HG03520 (cell line): Measurements from ENCODE around the gene ZSCAN10.

Source experiments
- ATAC-seq: cut with Tn5 transposase; IDR thresholded peaks from one replicate; pipeline ENCODE4 v1.9.1; 2021; ENCODE audit warnings: mild to moderate bottlenecking, moderate library complexity; ENCODE audit not compliant: unreplicated experiment

The ZSCAN10 gene

DNA sequence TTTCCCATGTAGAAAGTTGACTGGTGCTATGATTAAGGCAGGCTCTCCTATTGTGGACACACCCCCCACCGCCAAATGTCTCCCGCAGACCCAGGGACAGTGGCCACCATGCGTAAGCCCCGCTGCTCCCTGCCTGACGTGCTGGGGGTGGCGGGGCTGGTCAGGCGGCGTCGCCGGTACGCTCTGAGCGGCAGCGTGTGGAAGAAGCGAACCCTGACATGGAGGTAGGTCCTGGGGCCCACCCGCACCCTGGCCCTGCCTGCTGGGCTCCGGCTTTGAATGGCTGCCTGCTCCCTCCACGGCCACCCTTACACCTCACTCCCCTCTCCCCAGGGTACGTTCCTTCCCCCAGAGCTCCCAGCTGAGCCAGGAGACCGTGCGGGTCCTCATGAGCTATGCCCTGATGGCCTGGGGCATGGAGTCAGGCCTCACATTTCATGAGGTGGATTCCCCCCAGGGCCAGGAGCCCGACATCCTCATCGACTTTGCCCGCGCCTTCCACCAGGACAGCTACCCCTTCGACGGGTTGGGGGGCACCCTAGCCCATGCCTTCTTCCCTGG, 49.1 kb downstream of the ZSCAN10 start:
- no peak for ATAC-seq

DNA sequence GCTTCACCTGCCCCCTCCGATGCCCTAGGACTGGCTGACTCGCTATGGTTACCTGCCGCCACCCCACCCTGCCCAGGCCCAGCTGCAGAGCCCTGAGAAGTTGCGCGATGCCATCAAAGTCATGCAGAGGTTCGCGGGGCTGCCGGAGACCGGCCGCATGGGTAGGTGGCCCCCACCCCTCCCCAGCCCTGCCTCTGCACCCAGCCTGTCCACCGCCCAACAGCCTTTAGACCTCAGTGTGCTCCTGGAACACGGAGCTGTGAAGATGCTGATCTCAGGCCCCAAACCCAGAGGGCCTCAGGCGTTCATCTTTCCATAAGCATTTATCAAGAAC, 51.7 kb downstream of the ZSCAN10 start:
- ATAC-seq: no peak

DNA sequence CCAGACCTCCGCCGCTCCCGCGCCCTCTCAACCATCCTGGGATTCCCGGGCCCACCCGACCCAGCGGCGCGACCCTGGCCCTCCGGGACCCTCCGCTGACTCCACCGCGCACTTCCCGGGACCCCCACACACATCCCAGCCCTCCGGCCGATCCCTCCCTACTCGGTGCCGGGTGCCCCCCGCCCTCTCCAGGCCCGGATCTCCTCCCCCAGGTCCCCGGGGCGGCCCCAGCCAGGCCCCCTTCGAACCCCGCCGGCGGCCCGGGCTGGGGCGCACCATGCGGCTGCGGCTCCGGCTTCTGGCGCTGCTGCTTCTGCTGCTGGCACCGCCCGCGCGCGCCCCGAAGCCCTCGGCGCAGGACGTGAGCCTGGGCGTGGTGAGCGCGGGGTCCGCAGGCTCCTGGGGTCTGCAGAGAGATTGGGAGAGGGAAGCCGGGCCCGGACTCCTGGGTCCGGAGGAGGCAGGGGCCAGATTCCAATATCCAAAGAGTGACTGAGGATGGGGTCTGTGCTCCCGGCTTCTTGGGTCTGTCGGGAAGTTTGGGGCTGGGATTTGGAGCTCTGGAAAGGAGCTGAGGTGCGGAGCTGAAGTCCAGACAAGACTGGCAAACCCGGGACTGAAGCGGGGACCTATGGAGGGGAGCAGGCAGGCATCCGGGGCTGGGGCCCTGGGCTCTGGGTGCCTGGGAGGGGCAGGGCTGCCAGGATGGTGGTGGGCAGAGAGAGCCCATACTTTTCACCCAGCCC, 52.3 kb downstream of the ZSCAN10 start:
- ATAC-seq: no peak

DNA sequence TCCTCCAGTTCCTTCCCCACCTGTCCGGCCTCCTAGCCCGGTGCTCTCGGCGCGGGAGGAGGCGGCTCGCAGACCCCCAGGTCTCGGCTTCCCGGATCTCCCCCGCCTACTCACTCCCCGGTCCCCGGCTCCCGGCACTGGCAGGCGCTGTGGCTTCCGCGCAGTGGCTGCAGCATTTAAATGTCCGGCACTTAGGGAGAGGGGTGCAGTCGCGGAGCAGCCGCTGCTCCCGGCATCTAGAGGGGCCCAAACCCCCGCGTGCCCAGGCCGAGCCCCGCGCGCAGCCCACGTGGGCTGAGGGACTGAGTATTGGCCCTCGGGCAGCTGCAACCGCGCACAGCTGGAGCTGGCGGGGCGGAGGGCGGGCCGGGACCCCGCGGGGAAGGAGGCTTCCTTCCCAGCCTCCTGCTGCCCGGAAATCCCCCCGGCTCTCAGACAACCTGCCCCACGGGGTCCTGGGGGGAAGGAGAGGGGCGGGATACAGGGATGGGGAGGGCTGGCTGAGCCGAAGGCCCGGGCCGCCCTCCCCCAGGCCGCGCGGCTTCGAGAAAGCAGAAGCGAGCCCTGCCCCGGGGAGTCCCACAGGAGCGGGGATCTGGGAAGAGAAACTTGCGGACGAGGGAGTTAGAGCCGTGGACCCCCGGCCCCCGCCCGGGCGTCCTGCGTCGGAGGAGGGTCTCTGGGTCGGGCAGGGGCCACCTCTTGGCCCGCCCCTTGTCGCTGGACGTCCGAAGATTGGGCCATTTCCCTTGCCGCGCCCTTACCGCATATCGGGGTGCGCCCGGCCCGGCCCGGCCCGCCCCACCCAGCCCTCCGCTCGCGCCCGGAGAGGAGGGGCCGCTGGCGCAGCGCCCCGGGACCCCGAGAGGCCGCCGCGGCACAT, 53.1 kb downstream of the ZSCAN10 start, which contains the start of gene MMP25:
MMP25 (plus strand) TSS at position 804 of the 883 bp plus-strand sequence. CDS start 357 bp downstream, outside the sequence.
- ATAC-seq: no peak

DNA sequence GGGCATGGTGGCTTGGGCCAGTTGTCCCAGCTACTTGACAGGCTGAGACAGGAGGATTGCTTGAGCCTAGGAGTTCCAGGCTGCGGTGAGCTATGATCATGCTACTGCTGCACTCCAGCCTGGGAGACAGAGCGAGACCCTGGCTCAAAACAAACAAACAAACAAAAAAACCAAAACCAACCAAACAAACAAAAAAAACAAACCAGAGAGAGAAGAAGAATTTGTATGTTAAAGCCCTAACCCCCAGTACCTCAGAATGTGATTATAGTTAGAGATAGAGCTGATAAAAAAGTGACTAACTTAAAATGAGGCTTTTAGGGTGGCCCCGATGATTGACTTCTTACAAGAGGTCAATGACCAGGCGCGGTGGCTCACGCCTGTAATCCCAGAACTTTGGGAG, 54.4 kb downstream of the ZSCAN10 start:
- no peak for ATAC-seq

DNA sequence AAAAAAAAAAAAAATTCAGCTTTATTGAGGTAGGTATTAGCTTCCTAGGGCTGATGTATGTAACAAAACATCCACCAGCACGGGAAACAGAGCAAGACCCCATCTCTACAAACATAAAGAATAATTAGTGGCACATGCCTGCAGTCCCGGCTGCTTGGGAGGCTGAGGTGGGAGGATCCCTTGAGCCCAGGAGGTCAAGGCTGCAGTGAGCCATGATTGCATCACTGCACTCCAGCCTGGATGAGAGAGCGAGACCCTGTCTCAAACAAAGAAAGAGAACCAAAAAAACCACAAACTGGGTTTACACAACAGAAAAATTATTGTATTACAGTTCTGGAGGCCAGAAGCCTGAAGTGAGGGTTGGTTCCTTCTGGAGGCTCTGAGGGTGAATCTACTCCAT, 56.7 kb downstream of the ZSCAN10 start:
- no peak for ATAC-seq

DNA sequence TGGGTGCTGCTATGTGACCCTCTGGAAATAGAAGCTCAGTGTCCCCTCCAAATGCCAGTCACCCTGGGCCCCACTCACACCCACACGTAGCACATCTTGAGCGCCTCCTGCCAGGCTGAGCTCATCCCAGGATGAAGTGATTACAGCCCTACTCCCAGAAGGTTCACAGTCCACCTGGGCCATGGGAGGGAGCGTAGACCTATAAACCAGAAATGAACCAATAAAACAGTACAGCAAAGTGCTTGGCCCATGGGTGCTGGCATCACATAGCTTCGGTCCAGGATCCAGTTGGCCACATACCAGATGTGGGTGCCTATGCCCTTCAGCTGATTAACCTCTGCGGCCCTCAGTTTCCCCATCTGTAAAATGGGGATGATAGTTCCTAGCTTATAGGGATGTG, 60.2 kb downstream of the ZSCAN10 start:
- no peak for ATAC-seq
